ENCODE measurements around the gene FAAH. TPM values are rescaled to one million over a fixed set of nuclear protein-coding genes. Genes with fewer than 3 reads are reported as not detected.
A peak's percentile ranks its signal among the peaks of the same experiment; 100 is the strongest.

FAAH gene
- total RNA-seq, 1 experiment from 2014 or later, result 38.6 TPM

DNA sequence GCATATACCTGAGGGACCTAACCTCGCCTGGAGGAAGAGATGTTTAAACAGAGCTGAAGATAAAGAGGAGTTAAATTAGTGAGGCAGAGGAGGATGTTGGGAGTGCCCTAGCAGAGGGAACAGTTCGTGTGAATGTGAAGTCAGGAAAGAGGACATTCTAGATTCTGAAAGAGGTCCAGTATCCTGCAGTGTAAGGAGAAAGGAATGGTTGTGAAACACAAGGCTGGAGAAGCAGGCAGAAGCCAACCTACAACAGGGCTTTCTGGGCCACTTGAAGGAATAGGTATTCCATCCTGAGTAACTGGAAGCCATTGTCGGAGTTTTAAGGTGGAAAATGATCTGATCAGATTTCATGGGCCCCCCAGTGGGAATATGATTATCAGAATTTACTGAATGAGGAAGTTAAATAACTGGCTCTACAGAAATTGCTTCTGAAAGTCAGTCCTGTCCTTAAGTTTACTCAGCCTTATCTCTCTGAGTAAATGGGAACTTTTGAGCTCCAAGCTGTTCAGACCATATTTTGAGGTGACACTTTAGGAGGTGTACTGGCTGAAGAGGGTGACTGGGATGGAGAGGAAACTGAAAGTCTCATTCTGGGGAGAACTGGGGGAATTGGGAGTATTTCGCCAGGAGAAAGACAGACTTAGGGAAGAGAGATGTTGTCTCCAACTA lies 24.4 kb upstream of the FAAH start:
- H3K9me3 Mint-ChIP-seq, result no peaks in the 10 kb centered on the region
- no peak overlapping the region for H3K4me3 Mint-ChIP-seq
- H3K27ac Mint-ChIP-seq, result peak overlapping the region; percentile 46
- ChIA-PET POLR2A (no interaction called here), CTCF (interaction anchor here (0.7 to 1.5 kb wide), 2 partner anchors 22 to 44 kb away, joined by 3 read pairs; no protein-coding TSS in a partner anchor)
- H3K27me3 Mint-ChIP-seq (ENCODE audit: low read depth), result no peaks in the 10 kb centered on the region
- H3K36me3 Mint-ChIP-seq, result peaks cover 7% of the 10 kb centered on the region
- TF ChIP-seq ZNF263 (CRISPR knock-in tag; IDR thresholded peaks at IDR 0.05; ENCODE audit: low read depth), result no peak
- TF ChIP-seq ZNF232 (CRISPR knock-in tag; IDR thresholded peaks at IDR 0.05), result no peak
- TF ChIP-seq EMX1 (CRISPR knock-in tag; IDR thresholded peaks at IDR 0.05), result no peak
- TF ChIP-seq, protein P1, sequence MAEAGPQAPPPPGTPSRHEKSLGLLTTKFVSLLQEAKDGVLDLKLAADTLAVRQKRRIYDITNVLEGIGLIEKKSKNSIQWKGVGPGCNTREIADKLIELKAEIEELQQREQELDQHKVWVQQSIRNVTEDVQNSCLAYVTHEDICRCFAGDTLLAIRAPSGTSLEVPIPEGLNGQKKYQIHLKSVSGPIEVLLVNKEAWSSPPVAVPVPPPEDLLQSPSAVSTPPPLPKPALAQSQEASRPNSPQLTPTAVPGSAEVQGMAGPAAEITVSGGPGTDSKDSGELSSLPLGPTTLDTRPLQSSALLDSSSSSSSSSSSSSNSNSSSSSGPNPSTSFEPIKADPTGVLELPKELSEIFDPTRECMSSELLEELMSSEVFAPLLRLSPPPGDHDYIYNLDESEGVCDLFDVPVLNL (CRISPR knock-in tag; IDR thresholded peaks at IDR 0.05; ENCODE audit: borderline replicate concordance, low read depth), result no peak
- no peak for TF ChIP-seq ZNF423 (CRISPR knock-in tag; IDR thresholded peaks at IDR 0.05)
- no peak for TF ChIP-seq ELF4 (CRISPR knock-in tag; IDR thresholded peaks at IDR 0.05; ENCODE audit: low read depth)
- TF ChIP-seq GTF2I (CRISPR knock-in tag; conservative IDR thresholded peaks at IDR 0.05), result no peak
- no peak for TF ChIP-seq NR1H2 (CRISPR knock-in tag; IDR thresholded peaks at IDR 0.05)
- TF ChIP-seq MXD4 (CRISPR knock-in tag; IDR thresholded peaks at IDR 0.05; ENCODE audit: borderline replicate concordance), result no peak
- no peak for TF ChIP-seq CREM (CRISPR knock-in tag; IDR thresholded peaks at IDR 0.05)
- TF ChIP-seq CBFB (CRISPR knock-in tag; IDR thresholded peaks at IDR 0.05; ENCODE audit: low read depth), result no peak
- TF ChIP-seq, protein P2, sequence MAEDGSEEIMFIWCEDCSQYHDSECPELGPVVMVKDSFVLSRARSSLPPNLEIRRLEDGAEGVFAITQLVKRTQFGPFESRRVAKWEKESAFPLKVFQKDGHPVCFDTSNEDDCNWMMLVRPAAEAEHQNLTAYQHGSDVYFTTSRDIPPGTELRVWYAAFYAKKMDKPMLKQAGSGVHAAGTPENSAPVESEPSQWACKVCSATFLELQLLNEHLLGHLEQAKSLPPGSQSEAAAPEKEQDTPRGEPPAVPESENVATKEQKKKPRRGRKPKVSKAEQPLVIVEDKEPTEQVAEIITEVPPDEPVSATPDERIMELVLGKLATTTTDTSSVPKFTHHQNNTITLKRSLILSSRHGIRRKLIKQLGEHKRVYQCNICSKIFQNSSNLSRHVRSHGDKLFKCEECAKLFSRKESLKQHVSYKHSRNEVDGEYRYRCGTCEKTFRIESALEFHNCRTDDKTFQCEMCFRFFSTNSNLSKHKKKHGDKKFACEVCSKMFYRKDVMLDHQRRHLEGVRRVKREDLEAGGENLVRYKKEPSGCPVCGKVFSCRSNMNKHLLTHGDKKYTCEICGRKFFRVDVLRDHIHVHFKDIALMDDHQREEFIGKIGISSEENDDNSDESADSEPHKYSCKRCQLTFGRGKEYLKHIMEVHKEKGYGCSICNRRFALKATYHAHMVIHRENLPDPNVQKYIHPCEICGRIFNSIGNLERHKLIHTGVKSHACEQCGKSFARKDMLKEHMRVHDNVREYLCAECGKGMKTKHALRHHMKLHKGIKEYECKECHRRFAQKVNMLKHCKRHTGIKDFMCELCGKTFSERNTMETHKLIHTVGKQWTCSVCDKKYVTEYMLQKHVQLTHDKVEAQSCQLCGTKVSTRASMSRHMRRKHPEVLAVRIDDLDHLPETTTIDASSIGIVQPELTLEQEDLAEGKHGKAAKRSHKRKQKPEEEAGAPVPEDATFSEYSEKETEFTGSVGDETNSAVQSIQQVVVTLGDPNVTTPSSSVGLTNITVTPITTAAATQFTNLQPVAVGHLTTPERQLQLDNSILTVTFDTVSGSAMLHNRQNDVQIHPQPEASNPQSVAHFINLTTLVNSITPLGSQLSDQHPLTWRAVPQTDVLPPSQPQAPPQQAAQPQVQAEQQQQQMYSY (CRISPR knock-in tag; IDR thresholded peaks at IDR 0.05), result no peak
- TF ChIP-seq, protein P3, sequence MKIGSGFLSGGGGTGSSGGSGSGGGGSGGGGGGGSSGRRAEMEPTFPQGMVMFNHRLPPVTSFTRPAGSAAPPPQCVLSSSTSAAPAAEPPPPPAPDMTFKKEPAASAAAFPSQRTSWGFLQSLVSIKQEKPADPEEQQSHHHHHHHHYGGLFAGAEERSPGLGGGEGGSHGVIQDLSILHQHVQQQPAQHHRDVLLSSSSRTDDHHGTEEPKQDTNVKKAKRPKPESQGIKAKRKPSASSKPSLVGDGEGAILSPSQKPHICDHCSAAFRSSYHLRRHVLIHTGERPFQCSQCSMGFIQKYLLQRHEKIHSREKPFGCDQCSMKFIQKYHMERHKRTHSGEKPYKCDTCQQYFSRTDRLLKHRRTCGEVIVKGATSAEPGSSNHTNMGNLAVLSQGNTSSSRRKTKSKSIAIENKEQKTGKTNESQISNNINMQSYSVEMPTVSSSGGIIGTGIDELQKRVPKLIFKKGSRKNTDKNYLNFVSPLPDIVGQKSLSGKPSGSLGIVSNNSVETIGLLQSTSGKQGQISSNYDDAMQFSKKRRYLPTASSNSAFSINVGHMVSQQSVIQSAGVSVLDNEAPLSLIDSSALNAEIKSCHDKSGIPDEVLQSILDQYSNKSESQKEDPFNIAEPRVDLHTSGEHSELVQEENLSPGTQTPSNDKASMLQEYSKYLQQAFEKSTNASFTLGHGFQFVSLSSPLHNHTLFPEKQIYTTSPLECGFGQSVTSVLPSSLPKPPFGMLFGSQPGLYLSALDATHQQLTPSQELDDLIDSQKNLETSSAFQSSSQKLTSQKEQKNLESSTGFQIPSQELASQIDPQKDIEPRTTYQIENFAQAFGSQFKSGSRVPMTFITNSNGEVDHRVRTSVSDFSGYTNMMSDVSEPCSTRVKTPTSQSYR (CRISPR knock-in tag; IDR thresholded peaks at IDR 0.05), result no peak
- TF ChIP-seq, protein P4, sequence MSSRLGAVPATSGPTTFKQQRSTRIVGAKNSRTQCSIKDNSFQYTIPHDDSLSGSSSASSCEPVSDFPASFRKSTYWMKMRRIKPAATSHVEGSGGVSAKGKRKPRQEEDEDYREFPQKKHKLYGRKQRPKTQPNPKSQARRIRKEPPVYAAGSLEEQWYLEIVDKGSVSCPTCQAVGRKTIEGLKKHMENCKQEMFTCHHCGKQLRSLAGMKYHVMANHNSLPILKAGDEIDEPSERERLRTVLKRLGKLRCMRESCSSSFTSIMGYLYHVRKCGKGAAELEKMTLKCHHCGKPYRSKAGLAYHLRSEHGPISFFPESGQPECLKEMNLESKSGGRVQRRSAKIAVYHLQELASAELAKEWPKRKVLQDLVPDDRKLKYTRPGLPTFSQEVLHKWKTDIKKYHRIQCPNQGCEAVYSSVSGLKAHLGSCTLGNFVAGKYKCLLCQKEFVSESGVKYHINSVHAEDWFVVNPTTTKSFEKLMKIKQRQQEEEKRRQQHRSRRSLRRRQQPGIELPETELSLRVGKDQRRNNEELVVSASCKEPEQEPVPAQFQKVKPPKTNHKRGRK (CRISPR knock-in tag; IDR thresholded peaks at IDR 0.05; ENCODE audit: borderline replicate concordance), result no peak
- TF ChIP-seq, protein P5, sequence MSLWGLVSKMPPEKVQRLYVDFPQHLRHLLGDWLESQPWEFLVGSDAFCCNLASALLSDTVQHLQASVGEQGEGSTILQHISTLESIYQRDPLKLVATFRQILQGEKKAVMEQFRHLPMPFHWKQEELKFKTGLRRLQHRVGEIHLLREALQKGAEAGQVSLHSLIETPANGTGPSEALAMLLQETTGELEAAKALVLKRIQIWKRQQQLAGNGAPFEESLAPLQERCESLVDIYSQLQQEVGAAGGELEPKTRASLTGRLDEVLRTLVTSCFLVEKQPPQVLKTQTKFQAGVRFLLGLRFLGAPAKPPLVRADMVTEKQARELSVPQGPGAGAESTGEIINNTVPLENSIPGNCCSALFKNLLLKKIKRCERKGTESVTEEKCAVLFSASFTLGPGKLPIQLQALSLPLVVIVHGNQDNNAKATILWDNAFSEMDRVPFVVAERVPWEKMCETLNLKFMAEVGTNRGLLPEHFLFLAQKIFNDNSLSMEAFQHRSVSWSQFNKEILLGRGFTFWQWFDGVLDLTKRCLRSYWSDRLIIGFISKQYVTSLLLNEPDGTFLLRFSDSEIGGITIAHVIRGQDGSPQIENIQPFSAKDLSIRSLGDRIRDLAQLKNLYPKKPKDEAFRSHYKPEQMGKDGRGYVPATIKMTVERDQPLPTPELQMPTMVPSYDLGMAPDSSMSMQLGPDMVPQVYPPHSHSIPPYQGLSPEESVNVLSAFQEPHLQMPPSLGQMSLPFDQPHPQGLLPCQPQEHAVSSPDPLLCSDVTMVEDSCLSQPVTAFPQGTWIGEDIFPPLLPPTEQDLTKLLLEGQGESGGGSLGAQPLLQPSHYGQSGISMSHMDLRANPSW (CRISPR knock-in tag; conservative IDR thresholded peaks at IDR 0.05; ENCODE audit: low read depth), result no peak
- TF ChIP-seq, protein P6, sequence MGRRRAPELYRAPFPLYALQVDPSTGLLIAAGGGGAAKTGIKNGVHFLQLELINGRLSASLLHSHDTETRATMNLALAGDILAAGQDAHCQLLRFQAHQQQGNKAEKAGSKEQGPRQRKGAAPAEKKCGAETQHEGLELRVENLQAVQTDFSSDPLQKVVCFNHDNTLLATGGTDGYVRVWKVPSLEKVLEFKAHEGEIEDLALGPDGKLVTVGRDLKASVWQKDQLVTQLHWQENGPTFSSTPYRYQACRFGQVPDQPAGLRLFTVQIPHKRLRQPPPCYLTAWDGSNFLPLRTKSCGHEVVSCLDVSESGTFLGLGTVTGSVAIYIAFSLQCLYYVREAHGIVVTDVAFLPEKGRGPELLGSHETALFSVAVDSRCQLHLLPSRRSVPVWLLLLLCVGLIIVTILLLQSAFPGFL (CRISPR knock-in tag; IDR thresholded peaks at IDR 0.05; ENCODE audit: borderline replicate concordance), result no peak
- TF ChIP-seq, protein P7, sequence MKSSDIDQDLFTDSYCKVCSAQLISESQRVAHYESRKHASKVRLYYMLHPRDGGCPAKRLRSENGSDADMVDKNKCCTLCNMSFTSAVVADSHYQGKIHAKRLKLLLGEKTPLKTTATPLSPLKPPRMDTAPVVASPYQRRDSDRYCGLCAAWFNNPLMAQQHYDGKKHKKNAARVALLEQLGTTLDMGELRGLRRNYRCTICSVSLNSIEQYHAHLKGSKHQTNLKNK (CRISPR knock-in tag; IDR thresholded peaks at IDR 0.05), result no peak
- TF ChIP-seq TEAD1 (CRISPR knock-in tag; IDR thresholded peaks at IDR 0.05), result no peak
- no peak for TF ChIP-seq GRHL2 (CRISPR knock-in tag; IDR thresholded peaks at IDR 0.05; ENCODE audit: insufficient replicate concordance, severe bottlenecking)
- peaks cover 10% of the 10 kb centered on the region for H3K4me1 Mint-ChIP-seq
- no peak for DNase-seq (ENCODE audit: low spot score)
- no peak for ATAC-seq

All from WTC11 (cell line).